ENCODE results near the gene DGCR2. TPM values are rescaled to one million over a fixed set of nuclear protein-coding genes. Genes with fewer than 3 reads are reported as not detected.

Gene DGCR2
- total and polyA plus RNA-seq, 4 donors = 61.5 to 123 (median 94.6) TPM

Small RNA genes within 50 kb of the gene (small RNA-seq; reads per million reads assigned to genes)
- not detected for gene RF00019 (ENCODE audit: low replicate concordance)

Other genes with a start within 250 kb of the DGCR2 start
- 10 to 100 TPM; 11.1 to 18.3 TPM for gene DGCR6, start 216.1 kb downstream of the DGCR2 start, total RNA-seq
- gene DGCR6, start 216.1 kb downstream of the DGCR2 start, polyA plus RNA-seq (ENCODE audit: insufficient read length in 2 of 2) = 10 to 100 TPM; 32.1 to 38.5 TPM
- gene PRODH, start 186.1 kb downstream of the DGCR2 start, total RNA-seq = 10 to 100 TPM; 14.4 to 75.3 TPM
- gene PRODH, start 186.1 kb downstream of the DGCR2 start, polyA plus RNA-seq (ENCODE audit: insufficient read length in 2 of 2) = 10 to 100 TPM; 39.5 to 57.6 TPM
- gene TSSK2, start 8.9 kb upstream of the DGCR2 start, total RNA-seq = not detected
- not detected for gene TSSK2, start 8.9 kb upstream of the DGCR2 start, polyA plus RNA-seq (ENCODE audit: insufficient read length in 2 of 2)
- 10 to 100 TPM in 1 of 2 donors, 1 to 10 TPM in 1; 5.7 to 17.2 TPM for gene ESS2, start 22.2 kb upstream of the DGCR2 start, total RNA-seq
- 10 to 100 TPM; 23.5 to 25.5 TPM for gene ESS2, start 22.2 kb upstream of the DGCR2 start, polyA plus RNA-seq (ENCODE audit: insufficient read length in 2 of 2)
- not detected for gene GSC2, start 27.9 kb upstream of the DGCR2 start, total RNA-seq
- gene GSC2, start 27.9 kb upstream of the DGCR2 start, polyA plus RNA-seq (ENCODE audit: insufficient read length in 2 of 2) = not detected
- 10 to 100 TPM; 31.4 to 60.5 TPM for gene SLC25A1, start 56.3 kb upstream of the DGCR2 start, total RNA-seq
- gene SLC25A1, start 56.3 kb upstream of the DGCR2 start, polyA plus RNA-seq (ENCODE audit: insufficient read length in 2 of 2) = 100 to 1,000 TPM; 105 to 107 TPM
- 10 to 100 TPM; 13.0 to 20.9 TPM for gene CLTCL1, start 169.3 kb upstream of the DGCR2 start, total RNA-seq
- 10 to 100 TPM; 12.3 to 18.5 TPM for gene CLTCL1, start 169.3 kb upstream of the DGCR2 start, polyA plus RNA-seq (ENCODE audit: insufficient read length in 2 of 2)